Fibroblast of lung (primary cell): ENCODE measurements around the gene ZNF608. TPM values are rescaled to one million over a fixed set of nuclear protein-coding genes. Genes with fewer than 3 reads are reported as not detected.

ENCODE experiments used
- DNase-seq, 2 donors: peaks; one replicate each; pipeline versions ENCODE4 v3.0.0 to v3.0.0-alpha.2; 2010; ENCODE audit warnings: low read depth in 2 of 2
- H2AFZ ChIP-seq: 2 replicates; pipeline ENCODE4 v1.5.1; 2012; ENCODE audit warnings: low read length, control low read depth, inconsistent platforms
- H3K27ac ChIP-seq: 2 replicates; pipeline ENCODE4 v1.5.1; 2011; ENCODE audit warnings: low read length, control low read depth; ENCODE audit not compliant: insufficient read depth
- H3K27me3 ChIP-seq: 2 replicates; pipeline ENCODE4 v1.5.1; 2011; ENCODE audit warnings: mild to moderate bottlenecking, low read length; ENCODE audit not compliant: control insufficient read depth, insufficient read depth
- H3K36me3 ChIP-seq: 2 replicates; pipeline ENCODE4 v1.5.1; 2011; ENCODE audit warnings: low read length; ENCODE audit not compliant: control insufficient read depth, insufficient read depth
- H3K4me1 ChIP-seq: 2 replicates; pipeline ENCODE4 v1.5.1; 2011; ENCODE audit warnings: low read length; ENCODE audit not compliant: control insufficient read depth, insufficient read depth; ENCODE audit errors: extremely low read depth
- H3K4me2 ChIP-seq: 2 replicates; pipeline ENCODE4 v1.5.1; 2011; ENCODE audit warnings: low read length, control low read depth; ENCODE audit not compliant: insufficient read depth; ENCODE audit errors: extremely low read depth
- H3K4me3 ChIP-seq, 4 experiments: fragments of 200-600 bp in 1 of 4; sonication (generic) in 1 of 4; replicated peaks in 1 of 4; 2 replicates each; pipeline ENCODE4 v1.5.1; 2011 to 2016; ENCODE audit warnings: low read length in 4 of 4, low read depth in 3 of 4, mild to moderate bottlenecking in 3 of 4, control low read depth in 2 of 4, inconsistent platforms in 1 of 4, mixed read lengths in 1 of 4; ENCODE audit not compliant: insufficient read depth in 1 of 4; ENCODE audit errors: control extremely low read depth in 1 of 4
- H3K79me2 ChIP-seq: 2 replicates; pipeline ENCODE4 v1.5.1; 2012; ENCODE audit warnings: mild to moderate bottlenecking, low read length, inconsistent platforms; ENCODE audit not compliant: control insufficient read depth, insufficient read depth
- H3K9ac ChIP-seq: 2 replicates; pipeline ENCODE4 v1.5.1; 2011; ENCODE audit warnings: mild to moderate bottlenecking, low read length, control low read depth; ENCODE audit not compliant: insufficient read depth
- H3K9me3 ChIP-seq: 2 replicates; pipeline ENCODE4 v1.5.1; 2012; ENCODE audit warnings: low read depth, low read length; ENCODE audit not compliant: control insufficient read depth, insufficient read depth
- H4K20me1 ChIP-seq: 2 replicates; pipeline ENCODE4 v1.5.1; 2011; ENCODE audit warnings: low read length; ENCODE audit not compliant: control insufficient read depth, insufficient read depth; ENCODE audit errors: extremely low read depth
- EZH2 ChIP-seq: IDR thresholded peaks from 2 replicates; pipeline ENCODE4 v1.5.1; 2012; ENCODE audit warnings: low read length, control low read depth, mild to moderate bottlenecking; ENCODE audit errors: missing control alignments
- polyA plus RNA-seq, 2 donors: library from polyadenylated mRNA; depleted of rRNA in 1 of 2; stranded (reverse) in 1 of 2; unstranded in 1 of 2; fragments of >200 nt; gene quantifications; 2 replicates each; pipeline ENCODE4 v1.2.1, GENCODE V29; 2011 to 2012; ENCODE audit warnings: missing spikeins in 1 of 2
- total RNA-seq: library from RNA; depleted of rRNA; stranded (reverse); fragments of >200 nt; gene quantifications from 2 replicates; pipeline ENCODE4 v1.2.1, GENCODE V29; 2014
- TF ChIP-seq, protein P1 (sequence below), 2 donors: IDR thresholded peaks in 1 of 2; conservative IDR thresholded peaks in 1 of 2; 1 replicate in 1 of 2; 2 replicates in 1 of 2; pipeline ENCODE4 v1.5.1; 2011 to 2012; ENCODE audit warnings: low read length in 2 of 2, control low read depth in 1 of 2, inconsistent platforms in 1 of 2, low read depth in 1 of 2, mild to moderate bottlenecking in 1 of 2

Gene ZNF608
- total and polyA plus RNA-seq, 2 donors (not counting 1 experiment from before 2014, with no cell fraction given), result 12.4 to 25.3 TPM

DNA sequence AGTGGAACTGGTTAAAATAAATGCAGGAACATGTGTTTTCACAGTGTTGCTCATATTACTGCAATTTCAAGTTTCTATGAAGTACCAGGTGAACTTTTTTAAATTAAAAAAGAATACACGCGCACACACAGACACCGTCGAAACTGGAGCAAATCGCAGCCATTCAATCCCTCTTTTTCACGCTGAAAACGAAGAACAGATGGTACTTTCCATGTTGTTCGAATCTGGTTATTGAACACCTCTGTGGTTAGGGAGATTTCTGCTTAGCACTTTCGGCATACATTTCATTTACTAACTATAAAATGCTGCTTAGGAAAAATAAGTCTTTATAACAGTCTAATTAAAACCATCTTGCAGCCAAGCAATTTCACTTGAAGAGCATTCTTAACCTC is 6.8 kb downstream of the ZNF608 start:
- H2AFZ ChIP-seq, result no peak overlapping the region
- no peaks in the 10 kb centered on the region for H3K36me3 ChIP-seq
- no peak for DNase-seq
- H4K20me1 ChIP-seq, result no peaks in the 10 kb centered on the region
- H3K79me2 ChIP-seq, result peaks cover 41% of the 10 kb centered on the region
- H3K27me3 ChIP-seq, result no peaks in the 10 kb centered on the region
- H3K9me3 ChIP-seq, result no peaks in the 10 kb centered on the region
- peaks cover 9% of the 10 kb centered on the region for H3K4me1 ChIP-seq
- no peak overlapping the region for H3K27ac ChIP-seq
- TF ChIP-seq EZH2, result no peak
- TF ChIP-seq, protein P1, sequence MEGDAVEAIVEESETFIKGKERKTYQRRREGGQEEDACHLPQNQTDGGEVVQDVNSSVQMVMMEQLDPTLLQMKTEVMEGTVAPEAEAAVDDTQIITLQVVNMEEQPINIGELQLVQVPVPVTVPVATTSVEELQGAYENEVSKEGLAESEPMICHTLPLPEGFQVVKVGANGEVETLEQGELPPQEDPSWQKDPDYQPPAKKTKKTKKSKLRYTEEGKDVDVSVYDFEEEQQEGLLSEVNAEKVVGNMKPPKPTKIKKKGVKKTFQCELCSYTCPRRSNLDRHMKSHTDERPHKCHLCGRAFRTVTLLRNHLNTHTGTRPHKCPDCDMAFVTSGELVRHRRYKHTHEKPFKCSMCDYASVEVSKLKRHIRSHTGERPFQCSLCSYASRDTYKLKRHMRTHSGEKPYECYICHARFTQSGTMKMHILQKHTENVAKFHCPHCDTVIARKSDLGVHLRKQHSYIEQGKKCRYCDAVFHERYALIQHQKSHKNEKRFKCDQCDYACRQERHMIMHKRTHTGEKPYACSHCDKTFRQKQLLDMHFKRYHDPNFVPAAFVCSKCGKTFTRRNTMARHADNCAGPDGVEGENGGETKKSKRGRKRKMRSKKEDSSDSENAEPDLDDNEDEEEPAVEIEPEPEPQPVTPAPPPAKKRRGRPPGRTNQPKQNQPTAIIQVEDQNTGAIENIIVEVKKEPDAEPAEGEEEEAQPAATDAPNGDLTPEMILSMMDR (conservative IDR thresholded peaks at IDR 0.05 in 1 of 2, IDR thresholded peaks at IDR 0.05 in 1 of 2; ENCODE audit: low read depth in 1 of 2, low read length in 2 of 2), result no peak
- no peak overlapping the region for H3K9ac ChIP-seq
- no peak overlapping the region for H3K4me2 ChIP-seq
- no peak overlapping the region for H3K4me3 ChIP-seq

DNA sequence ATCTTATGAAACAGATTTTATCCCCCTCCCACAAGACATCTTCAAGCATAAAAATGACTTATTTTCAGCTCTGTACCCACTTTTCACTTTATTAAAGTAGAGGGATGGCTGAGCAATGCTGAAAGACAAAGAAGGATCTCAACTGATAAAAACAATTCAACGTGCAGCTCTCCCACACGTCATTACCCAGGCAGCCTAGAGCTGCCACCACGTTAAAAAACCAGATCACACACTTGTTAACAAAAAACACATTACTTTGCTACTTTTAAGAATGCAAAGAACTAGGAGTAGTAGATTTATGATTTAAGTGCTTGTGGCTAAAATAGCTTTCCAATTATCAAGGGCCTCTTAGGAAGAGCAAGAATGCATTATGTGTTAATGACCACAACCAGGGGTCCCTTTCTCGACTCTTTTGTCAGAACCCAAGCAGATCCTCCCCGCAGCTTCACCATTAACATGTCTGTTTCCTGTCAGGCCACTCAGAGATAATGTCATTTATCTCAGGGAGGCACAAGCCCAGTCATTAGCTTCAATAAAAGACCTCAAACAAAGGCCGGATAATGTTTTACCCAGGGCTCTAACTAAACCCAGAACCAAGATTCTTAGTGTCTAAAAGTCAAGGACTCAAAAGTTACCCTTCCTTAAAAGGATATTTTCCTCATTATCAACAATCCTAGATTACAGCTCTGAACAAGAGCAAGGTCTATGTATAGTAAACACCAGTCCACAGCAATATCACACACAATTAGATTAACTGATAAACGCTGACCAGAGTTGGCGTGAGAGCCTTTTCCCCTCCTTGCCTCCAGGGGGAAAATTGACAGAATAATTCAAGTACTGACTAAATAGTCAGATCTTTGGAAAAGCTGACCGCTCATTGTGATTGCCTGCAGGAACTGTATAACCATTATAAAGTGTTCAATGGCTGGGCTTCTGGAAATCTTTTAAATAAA is 7.5 kb downstream of the ZNF608 start:
- no peak overlapping the region for H3K4me2 ChIP-seq
- peak in 1 of 2 donors; percentile 33 for DNase-seq
- no peak overlapping the region for H3K27ac ChIP-seq

DNA sequence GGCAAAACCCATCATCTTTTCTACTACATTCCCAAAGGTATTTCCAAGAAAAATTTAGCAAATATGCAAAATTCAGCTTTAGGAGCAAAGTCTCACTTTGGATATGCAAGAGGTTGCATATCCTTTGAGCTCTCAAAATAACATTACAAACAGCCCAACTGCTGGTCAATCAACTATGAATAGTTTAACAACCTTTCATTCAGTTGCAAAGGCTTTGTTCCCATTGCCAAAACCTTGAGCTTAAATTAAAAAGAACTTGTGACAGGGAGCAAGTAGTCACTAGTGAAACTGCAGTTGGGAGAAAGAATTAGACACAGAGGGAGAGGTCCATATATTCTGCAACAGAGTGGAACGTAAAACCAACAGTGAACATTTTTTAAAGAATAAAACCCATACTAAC is 8.8 kb downstream of the ZNF608 start:
- Histone ChIP-seq H3K27me3 (no peaks in the 10 kb centered on the region), H3K79me2 (peaks cover 22% of the 10 kb centered on the region), H3K4me1 (peaks cover 6% of the 10 kb centered on the region), H3K27ac (no peak overlapping the region), H3K4me3 (no peak overlapping the region), H2AFZ (no peak overlapping the region), H3K9ac (no peak overlapping the region), H4K20me1 (no peaks in the 10 kb centered on the region), H3K9me3 (no peaks in the 10 kb centered on the region), H3K4me2 (no peak overlapping the region), H3K36me3 (no peaks in the 10 kb centered on the region)
- no peak for TF ChIP-seq EZH2
- TF ChIP-seq, protein P1 (conservative IDR thresholded peaks at IDR 0.05 in 1 of 2, IDR thresholded peaks at IDR 0.05 in 1 of 2; ENCODE audit: low read depth in 1 of 2, low read length in 2 of 2), result no peak
- DNase-seq, result no peak

More for the DNA sequence above, 7.5 kb downstream of the ZNF608 start:
- Histone ChIP-seq H3K36me3 (no peaks in the 10 kb centered on the region), H2AFZ (no peak overlapping the region), H3K27me3 (no peaks in the 10 kb centered on the region), H4K20me1 (no peaks in the 10 kb centered on the region), H3K9me3 (no peaks in the 10 kb centered on the region), H3K79me2 (peaks cover 34% of the 10 kb centered on the region), H3K4me1 (peaks cover 9% of the 10 kb centered on the region), H3K9ac (no peak overlapping the region), H3K4me3 (no peak overlapping the region)
- TF ChIP-seq, protein P1 (conservative IDR thresholded peaks at IDR 0.05 in 1 of 2, IDR thresholded peaks at IDR 0.05 in 1 of 2; ENCODE audit: low read depth in 1 of 2, low read length in 2 of 2), result peak in 1 of 2 donors; percentile 16
- no peak for TF ChIP-seq EZH2
